PC-3 (cell line): ENCODE measurements around the gene ANGPTL7.

Source experiments
- EZH2 ChIP-seq: fragments of 300-600 bp; sonication (generic); IDR thresholded peaks from one replicate; pipeline ENCODE4 v1.6.1; 2017; ENCODE audit warnings: antibody characterized with exemption, mild to moderate bottlenecking, low read length; ENCODE audit not compliant: unreplicated experiment
- EZH2phosphoT487 ChIP-seq: fragments of 300-600 bp; sonication (generic); IDR thresholded peaks from 2 replicates; pipeline ENCODE4 v1.6.1; 2018; ENCODE audit warnings: mild to moderate bottlenecking, antibody characterized with exemption, low read length, borderline replicate concordance
- TF ChIP-seq, protein P1 (sequence below): fragments of 300-600 bp; sonication (generic); conservative IDR thresholded peaks from 2 replicates; pipeline ENCODE4 v1.5.1; 2017; ENCODE audit warnings: antibody characterized with exemption, low read depth, mild to moderate bottlenecking, low read length

GRCh38 chr1:11227106-11228077 lies 38.2 kb downstream of the ANGPTL7 start:
- TF ChIP-seq EZH2 (no peak), EZH2phosphoT487 (no peak)
- TF ChIP-seq, protein P1, sequence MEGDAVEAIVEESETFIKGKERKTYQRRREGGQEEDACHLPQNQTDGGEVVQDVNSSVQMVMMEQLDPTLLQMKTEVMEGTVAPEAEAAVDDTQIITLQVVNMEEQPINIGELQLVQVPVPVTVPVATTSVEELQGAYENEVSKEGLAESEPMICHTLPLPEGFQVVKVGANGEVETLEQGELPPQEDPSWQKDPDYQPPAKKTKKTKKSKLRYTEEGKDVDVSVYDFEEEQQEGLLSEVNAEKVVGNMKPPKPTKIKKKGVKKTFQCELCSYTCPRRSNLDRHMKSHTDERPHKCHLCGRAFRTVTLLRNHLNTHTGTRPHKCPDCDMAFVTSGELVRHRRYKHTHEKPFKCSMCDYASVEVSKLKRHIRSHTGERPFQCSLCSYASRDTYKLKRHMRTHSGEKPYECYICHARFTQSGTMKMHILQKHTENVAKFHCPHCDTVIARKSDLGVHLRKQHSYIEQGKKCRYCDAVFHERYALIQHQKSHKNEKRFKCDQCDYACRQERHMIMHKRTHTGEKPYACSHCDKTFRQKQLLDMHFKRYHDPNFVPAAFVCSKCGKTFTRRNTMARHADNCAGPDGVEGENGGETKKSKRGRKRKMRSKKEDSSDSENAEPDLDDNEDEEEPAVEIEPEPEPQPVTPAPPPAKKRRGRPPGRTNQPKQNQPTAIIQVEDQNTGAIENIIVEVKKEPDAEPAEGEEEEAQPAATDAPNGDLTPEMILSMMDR = no peak
